ENCODE results near the gene RAB3IL1. TPM values are rescaled to one million over a fixed set of nuclear protein-coding genes. Genes with fewer than 3 reads are reported as not detected.
A peak's percentile ranks its signal among the peaks of the same experiment; 100 is the strongest.

RAB3IL1 gene
- total and polyA plus RNA-seq, 9 of the 15 experiments (the other 6 are each of a cell fraction or from before 2014, with no cell fraction given): 0.15 to 42.6 (median 15.5) TPM

DNA sequence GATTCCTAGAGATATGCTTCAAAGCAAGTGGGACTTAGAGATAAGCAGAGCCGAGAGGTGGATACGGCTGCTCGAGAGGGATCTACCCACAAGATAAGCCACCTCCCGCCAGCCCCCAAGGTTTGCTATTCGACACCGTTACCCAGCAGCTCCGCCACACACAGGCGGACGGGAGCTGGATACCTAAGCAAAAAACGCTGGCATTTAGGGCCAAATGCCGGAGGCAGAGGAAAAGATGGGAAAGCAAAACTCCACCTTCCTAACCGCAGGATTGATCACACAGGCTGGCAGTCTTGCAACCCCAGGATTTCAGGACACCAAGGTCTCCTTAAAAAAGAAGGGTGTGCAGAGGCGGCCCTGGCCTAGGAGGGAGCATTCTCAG lies 49.4 kb upstream of the RAB3IL1 start (continued):
- TF ChIP-seq RBM14 (IDR thresholded peaks at IDR 0.05; ENCODE audit: borderline replicate concordance, insufficient read depth, low read depth, low read length): no peak
- peak; percentile 90 for TF ChIP-seq HNRNPLL (IDR thresholded peaks at IDR 0.05; ENCODE audit: low read depth, low read length, poor library complexity, severe bottlenecking)
- TF ChIP-seq MXI1 (IDR thresholded peaks at IDR 0.05; ENCODE audit: low read depth, low read length): no peak
- TF ChIP-seq, protein P1, sequence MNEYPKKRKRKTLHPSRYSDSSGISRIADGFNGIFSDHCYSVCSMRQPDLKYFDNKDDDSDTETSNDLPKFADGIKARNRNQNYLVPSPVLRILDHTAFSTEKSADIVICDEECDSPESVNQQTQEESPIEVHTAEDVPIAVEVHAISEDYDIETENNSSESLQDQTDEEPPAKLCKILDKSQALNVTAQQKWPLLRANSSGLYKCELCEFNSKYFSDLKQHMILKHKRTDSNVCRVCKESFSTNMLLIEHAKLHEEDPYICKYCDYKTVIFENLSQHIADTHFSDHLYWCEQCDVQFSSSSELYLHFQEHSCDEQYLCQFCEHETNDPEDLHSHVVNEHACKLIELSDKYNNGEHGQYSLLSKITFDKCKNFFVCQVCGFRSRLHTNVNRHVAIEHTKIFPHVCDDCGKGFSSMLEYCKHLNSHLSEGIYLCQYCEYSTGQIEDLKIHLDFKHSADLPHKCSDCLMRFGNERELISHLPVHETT (CRISPR knock-in tag; conservative IDR thresholded peaks at IDR 0.05 in 1 of 2, IDR thresholded peaks at IDR 0.05 in 1 of 2): peak in 1 of 2 experiments; percentile 48; a peak in 1 of 4 replicates
- TF ChIP-seq ZFP36 (IDR thresholded peaks at IDR 0.05; ENCODE audit: low read depth, low read length, partially characterized antibody): no peak
- no peak for TF ChIP-seq KLF13 (tag; IDR thresholded peaks at IDR 0.05; ENCODE audit: borderline replicate concordance, low read depth)
- TF ChIP-seq HDAC2 (IDR thresholded peaks at IDR 0.05): peak; percentile 54; the same call in 1 of the 2 replicates
- TF ChIP-seq ZBTB8A (IDR thresholded peaks at IDR 0.05; ENCODE audit: partially characterized antibody): no peak
- TF ChIP-seq CSDE1 (IDR thresholded peaks at IDR 0.05): no peak
- no peak for TF ChIP-seq SMAD2 (IDR thresholded peaks at IDR 0.05; ENCODE audit: low read depth, low read length)

Data from K562 (cell line).